IMR-90 (cell line): ENCODE measurements around the gene RPP21. TPM values are rescaled to one million over a fixed set of nuclear protein-coding genes. Genes with fewer than 3 reads are reported as not detected.

Source experiments
- ATAC-seq: fragments of 200-7000 bp; cut with Tn5 transposase; 2 replicates; pipeline ENCODE4 v1.9.1; 2020; ENCODE audit warnings: low read depth, mild to moderate bottlenecking, moderate library complexity
- BruUV-seq: library from RNA; stranded (reverse); fragments of 400-500 nt; replicated peaks from 2 replicates; lab custom pipeline; 2021; lab: Mats Ljungman, UMichigan
- CTCF ChIA-PET: fragments of 300-600 bp; formaldehyde crosslinking; extraction: SDS; loops from one replicate; lab custom pipeline; 2021; ENCODE audit warnings: antibody characterized with exemption; lab: Yijun Ruan, JAX
- POLR2A ChIA-PET: fragments of 300-600 bp; sonication (Branson Sonifier 250); formaldehyde crosslinking; loops from one replicate; lab custom pipeline; 2022; ENCODE audit warnings: antibody characterized with exemption; ENCODE audit not compliant: unreplicated experiment; lab: Charles Lee
- DNase-seq: peaks from one replicate; pipeline ENCODE4 v3.0.0; 2013
- H2AFZ ChIP-seq: replicated peaks from 2 replicates; pipeline ENCODE3; 2013; ENCODE audit warnings: low read length, mild to moderate bottlenecking; ENCODE audit not compliant: poor library complexity
- H2AK5ac ChIP-seq: 2 replicates; pipeline ENCODE4 v1.6.1; 2013; ENCODE audit warnings: low read depth, low read length, inconsistent platforms
- H2AK9ac ChIP-seq: replicated peaks from 2 replicates; pipeline ENCODE3; 2013; ENCODE audit warnings: mild to moderate bottlenecking, low read depth, low read length, moderate library complexity; ENCODE audit not compliant: poor library complexity
- H2BK120ac ChIP-seq: 2 replicates; pipeline ENCODE4 v1.6.1; 2013; ENCODE audit warnings: low read depth, low read length, inconsistent platforms
- H2BK15ac ChIP-seq: 3 replicates; pipeline ENCODE4 v1.6.1; 2013; ENCODE audit warnings: low read depth, low read length, inconsistent platforms
- H2BK20ac ChIP-seq: 2 replicates; pipeline ENCODE4 v1.6.1; 2013; ENCODE audit warnings: low read depth, mild to moderate bottlenecking, inconsistent platforms, low read length, moderate library complexity
- H2BK5ac ChIP-seq: 2 replicates; pipeline ENCODE4 v1.6.1; 2013; ENCODE audit warnings: mild to moderate bottlenecking, low read depth, low read length, inconsistent platforms; ENCODE audit not compliant: poor library complexity, severe bottlenecking
- H3K14ac ChIP-seq: replicated peaks from 2 replicates; pipeline ENCODE4 v1.6.1; 2013; ENCODE audit warnings: low read depth, low read length, inconsistent platforms
- H3K18ac ChIP-seq: 2 replicates; pipeline ENCODE4 v1.6.1; 2013; ENCODE audit warnings: low read depth, low read length, control low read depth
- H3K23ac ChIP-seq: 2 replicates; pipeline ENCODE4 v1.6.1; 2013; ENCODE audit warnings: low read depth, low read length, inconsistent platforms
- H3K27ac ChIP-seq: 2 replicates; pipeline ENCODE4 v1.5.1; 2013; ENCODE audit warnings: mild to moderate bottlenecking, control low read depth, low read length; ENCODE audit not compliant: insufficient read depth
- H3K27me3 ChIP-seq: 2 replicates; pipeline ENCODE4 v1.6.1; 2013; ENCODE audit warnings: low read length; ENCODE audit not compliant: control insufficient read depth, insufficient read depth
- H3K36me3 ChIP-seq: 2 replicates; pipeline ENCODE4 v1.6.1; 2013; ENCODE audit warnings: low read length, mixed read lengths; ENCODE audit not compliant: control insufficient read depth, insufficient read depth
- H3K4ac ChIP-seq: 2 replicates; pipeline ENCODE4 v1.6.1; 2013; ENCODE audit warnings: low read depth, low read length, inconsistent platforms
- H3K4me1 ChIP-seq: 2 replicates; pipeline ENCODE4 v1.6.1; 2013; ENCODE audit warnings: low read length, mixed read lengths; ENCODE audit not compliant: control insufficient read depth, insufficient read depth
- H3K4me2 ChIP-seq: 2 replicates; pipeline ENCODE4 v1.6.1; 2013; ENCODE audit warnings: low read depth, mild to moderate bottlenecking, control low read depth, low read length, moderate library complexity
- H3K4me3 ChIP-seq: 2 replicates; pipeline ENCODE4 v1.5.1; 2013; ENCODE audit warnings: low read depth, mild to moderate bottlenecking, control low read depth, low read length, moderate library complexity; ENCODE audit not compliant: insufficient read depth
- H3K56ac ChIP-seq: 2 replicates; pipeline ENCODE4 v1.6.1; 2013; ENCODE audit warnings: low read length, inconsistent platforms; ENCODE audit not compliant: insufficient read depth; ENCODE audit errors: extremely low read depth
- H3K79me1 ChIP-seq, 2 experiments: 2 replicates each; pipeline ENCODE4 v1.6.1; 2013; ENCODE audit warnings: low read length in 2 of 2, inconsistent platforms in 1 of 2, low read depth in 1 of 2
- H3K9ac ChIP-seq: 2 replicates; pipeline ENCODE4 v1.6.1; 2013; ENCODE audit warnings: low read depth, low read length, control low read depth
- H3K9me1 ChIP-seq: 2 replicates; pipeline ENCODE4 v1.6.1; 2013; ENCODE audit warnings: low read length, inconsistent platforms; ENCODE audit not compliant: insufficient read depth
- H3K9me3 ChIP-seq: 2 replicates; pipeline ENCODE4 v1.6.1; 2013; ENCODE audit warnings: low read length; ENCODE audit not compliant: control insufficient read depth, insufficient read depth
- H4K20me1 ChIP-seq: 2 replicates; pipeline ENCODE4 v1.6.1; 2013; ENCODE audit warnings: low read length, inconsistent platforms; ENCODE audit not compliant: insufficient read depth
- H4K5ac ChIP-seq: 2 replicates; pipeline ENCODE4 v1.6.1; 2013; ENCODE audit warnings: mild to moderate bottlenecking, low read depth, low read length, control low read depth
- H4K8ac ChIP-seq, 2 experiments: 2 replicates each; pipeline ENCODE4 v1.6.1; 2013; ENCODE audit warnings: low read depth in 2 of 2, low read length in 2 of 2, control low read depth in 1 of 2, inconsistent platforms in 1 of 2
- H4K91ac ChIP-seq: 2 replicates; pipeline ENCODE4 v1.6.1; 2013; ENCODE audit warnings: low read depth, low read length, inconsistent platforms; ENCODE audit not compliant: insufficient read depth
- BHLHE40 ChIP-seq: fragments of 150-350 bp; IDR thresholded peaks from 2 replicates; pipeline ENCODE4 v1.6.1; 2016; ENCODE audit warnings: mild to moderate bottlenecking, low read depth, low read length
- CHD1 ChIP-seq: IDR thresholded peaks from 2 replicates; pipeline ENCODE4 v1.6.1; 2012; ENCODE audit warnings: low read depth, low read length, improper control_type of control experiment
- ELK1 ChIP-seq: fragments of 150-350 bp; IDR thresholded peaks from 2 replicates; pipeline ENCODE4 v1.6.1; 2016; ENCODE audit warnings: low read depth, mild to moderate bottlenecking, low read length, moderate library complexity, borderline replicate concordance
- FOS ChIP-seq: fragments of 150-350 bp; IDR thresholded peaks from 2 replicates; pipeline ENCODE4 v1.6.1; 2016; ENCODE audit warnings: low read depth, low read length
- MXI1 ChIP-seq: IDR thresholded peaks from 2 replicates; pipeline ENCODE4 v1.6.1; 2012; ENCODE audit warnings: low read depth, mild to moderate bottlenecking, low read length, moderate library complexity, borderline replicate concordance
- POLR2A ChIP-seq: IDR thresholded peaks from 2 replicates; pipeline ENCODE4 v1.6.1; 2012; ENCODE audit warnings: mild to moderate bottlenecking, low read depth, low read length
- RCOR1 ChIP-seq: IDR thresholded peaks from 2 replicates; pipeline ENCODE4 v1.6.1; 2012; ENCODE audit warnings: mild to moderate bottlenecking, low read length, improper control_type of control experiment; ENCODE audit not compliant: insufficient replicate concordance
- RFX5 ChIP-seq: IDR thresholded peaks from 2 replicates; pipeline ENCODE4 v1.8.0; 2012; ENCODE audit warnings: low read depth, mild to moderate bottlenecking, low read length, moderate library complexity
- SMC3 ChIP-seq: fragments of 150-350 bp; IDR thresholded peaks from 2 replicates; pipeline ENCODE4 v1.6.1; 2016; ENCODE audit warnings: low read depth, mild to moderate bottlenecking, antibody characterized with exemption, low read length, moderate library complexity
- USF2 ChIP-seq: fragments of 150-350 bp; IDR thresholded peaks from 2 replicates; pipeline ENCODE4 v1.6.1; 2017; ENCODE audit warnings: mild to moderate bottlenecking, antibody characterized with exemption, low read length, low read depth
- WGBS, 2 experiments: methylation state at CpG; one replicate each; pipeline versions ENCODE4 v1.1.5 to v1.1.7; 2013; ENCODE audit warnings: missing lambda C conversion rate in 2 of 2; ENCODE audit not compliant: insufficient read length in 1 of 2; ENCODE audit errors: extremely low coverage in 2 of 2; 5-methylcytosine and 5-hydroxymethylcytosine counted together
- dilution Hi-C: fragments of 300-500 bp; cut with HindIII; formaldehyde crosslinking; loops from one replicate; pipeline ENCODE4 v1.14.3; 2018; ENCODE audit warnings: low sequenced_read_pairs; ENCODE audit not compliant: unreplicated experiment
- in situ Hi-C: fragments of 300-500 bp; cut with MboI; formaldehyde crosslinking; loops from 3 replicates; pipeline ENCODE4 v1.14.3; 2019; ENCODE audit warnings: low sequenced_read_pairs, inconsistent platforms, mixed read lengths
- intact Hi-C: fragments of 100-400 bp; cut with micrococcal nuclease; formaldehyde crosslinking; loops from 2 replicates; pipeline ENCODE4 v1.10.0; 2022
- polyA plus RNA-seq, 3 experiments: library from polyadenylated mRNA; depleted of rRNA; stranded (reverse); fragments of >200 nt; gene quantifications; 2 replicates each; pipeline ENCODE4 v1.2.3, GENCODE V29; 2012; ENCODE audit warnings: low replicate concordance in 1 of 3
- total RNA-seq: library from RNA; depleted of rRNA; stranded (reverse); fragments of >200 nt; gene quantifications from 2 replicates; pipeline ENCODE4 v1.2.3, GENCODE V29; 2012
- TF ChIP-seq, protein P1 (sequence below): conservative IDR thresholded peaks from 2 replicates; pipeline ENCODE4 v1.5.1; 2012; ENCODE audit warnings: mild to moderate bottlenecking, low read depth, low read length, improper control_type of control experiment

Gene RPP21
- total and polyA plus RNA-seq, 2 of the 4 experiments (the other 2 are of a cell fraction), result 28.9 to 79.1 TPM

GRCh38 chr6:30378290-30378937 is 33.5 kb downstream of the RPP21 start:
- Histone ChIP-seq H3K9ac (no peak overlapping the region), H2BK5ac (no peak overlapping the region), H3K23ac (no peak overlapping the region), H3K27ac (no peak overlapping the region), H3K9me1 (no peaks in the 10 kb centered on the region), H2BK15ac (no peak overlapping the region), H3K27me3 (peaks cover 3% of the 10 kb centered on the region), H2AK9ac (no peak overlapping the region), H3K4me3 (no peak overlapping the region), H3K79me1 (no peaks in the 10 kb centered on the region), H4K8ac (no peak overlapping the region), H4K20me1 (no peaks in the 10 kb centered on the region), H2AFZ (no peak overlapping the region), H3K18ac (no peak overlapping the region), H3K36me3 (no peaks in the 10 kb centered on the region), H3K56ac (no peak overlapping the region), H2AK5ac (no peak overlapping the region), H3K14ac (no peak overlapping the region), H2BK20ac (no peak overlapping the region), H3K9me3 (no peaks in the 10 kb centered on the region), H4K5ac (no peak overlapping the region), H3K4ac (no peak overlapping the region), H3K4me2 (no peak overlapping the region), H2BK120ac (no peak overlapping the region), H3K4me1 (no peaks in the 10 kb centered on the region), H4K91ac (no peak overlapping the region)
- intact Hi-C loops (no loop called here), dilution Hi-C loops (no loop called here), in situ Hi-C loops (no loop called here)
- CTCF ChIA-PET, result no interaction called here
- 0% methylated on average over 1 of the region's 1 CpG; no CpG with 5 or more reads in 1 of the 2 experiments for WGBS, 2 experiments
- POLR2A ChIA-PET, result no interaction called here
- ATAC-seq, result no peak
- BruUV-seq, result no TSS peak
- TF ChIP-seq USF2 (no peak), RCOR1 (no peak), ELK1 (no peak), CHD1 (no peak), FOS (no peak), MXI1 (no peak), POLR2A (no peak), RFX5 (no peak), BHLHE40 (no peak), SMC3 (no peak)
- TF ChIP-seq, protein P1, sequence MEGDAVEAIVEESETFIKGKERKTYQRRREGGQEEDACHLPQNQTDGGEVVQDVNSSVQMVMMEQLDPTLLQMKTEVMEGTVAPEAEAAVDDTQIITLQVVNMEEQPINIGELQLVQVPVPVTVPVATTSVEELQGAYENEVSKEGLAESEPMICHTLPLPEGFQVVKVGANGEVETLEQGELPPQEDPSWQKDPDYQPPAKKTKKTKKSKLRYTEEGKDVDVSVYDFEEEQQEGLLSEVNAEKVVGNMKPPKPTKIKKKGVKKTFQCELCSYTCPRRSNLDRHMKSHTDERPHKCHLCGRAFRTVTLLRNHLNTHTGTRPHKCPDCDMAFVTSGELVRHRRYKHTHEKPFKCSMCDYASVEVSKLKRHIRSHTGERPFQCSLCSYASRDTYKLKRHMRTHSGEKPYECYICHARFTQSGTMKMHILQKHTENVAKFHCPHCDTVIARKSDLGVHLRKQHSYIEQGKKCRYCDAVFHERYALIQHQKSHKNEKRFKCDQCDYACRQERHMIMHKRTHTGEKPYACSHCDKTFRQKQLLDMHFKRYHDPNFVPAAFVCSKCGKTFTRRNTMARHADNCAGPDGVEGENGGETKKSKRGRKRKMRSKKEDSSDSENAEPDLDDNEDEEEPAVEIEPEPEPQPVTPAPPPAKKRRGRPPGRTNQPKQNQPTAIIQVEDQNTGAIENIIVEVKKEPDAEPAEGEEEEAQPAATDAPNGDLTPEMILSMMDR, result no peak
- peak; percentile 19 for DNase-seq
